Breast epithelium (tissue), 3 donors: ENCODE measurements around the gene ANKRA2.

Source experiments
- POLR2AphosphoS5 ChIP-seq, 3 donors: sonication (generic); formaldehyde crosslinking; IDR thresholded peaks; one replicate each; pipeline ENCODE4 v1.6.1; 2017; ENCODE audit warnings: antibody characterized with exemption in 3 of 3
- TF ChIP-seq, protein P1 (sequence below), 3 donors: fragments of 450-650 bp; IDR thresholded peaks; one replicate each; pipeline ENCODE4 v1.5.1; 2016 to 2017; ENCODE audit warnings: antibody characterized with exemption in 3 of 3, mild to moderate bottlenecking in 3 of 3, moderate library complexity in 3 of 3

DNA sequence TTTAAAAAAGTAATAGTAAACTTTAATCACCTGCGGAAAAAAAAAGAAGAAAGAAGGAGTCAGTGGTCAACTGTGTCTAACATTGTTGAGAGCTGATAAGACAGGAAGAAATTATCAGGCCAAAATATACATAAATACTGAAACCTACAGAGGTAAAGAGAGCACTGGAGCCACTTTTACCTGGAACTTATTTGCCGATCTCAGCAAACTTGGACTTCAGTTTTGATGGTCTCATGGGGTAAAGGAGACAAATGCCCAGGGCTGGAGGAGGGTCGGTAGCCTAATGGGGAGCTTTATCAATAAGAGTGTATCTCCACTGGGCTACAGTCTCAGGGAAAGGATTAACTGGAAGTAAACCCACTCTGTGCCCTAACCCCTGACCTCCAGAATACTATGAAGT, 33.9 kb upstream of the ANKRA2 start:
- TF ChIP-seq, protein P1, sequence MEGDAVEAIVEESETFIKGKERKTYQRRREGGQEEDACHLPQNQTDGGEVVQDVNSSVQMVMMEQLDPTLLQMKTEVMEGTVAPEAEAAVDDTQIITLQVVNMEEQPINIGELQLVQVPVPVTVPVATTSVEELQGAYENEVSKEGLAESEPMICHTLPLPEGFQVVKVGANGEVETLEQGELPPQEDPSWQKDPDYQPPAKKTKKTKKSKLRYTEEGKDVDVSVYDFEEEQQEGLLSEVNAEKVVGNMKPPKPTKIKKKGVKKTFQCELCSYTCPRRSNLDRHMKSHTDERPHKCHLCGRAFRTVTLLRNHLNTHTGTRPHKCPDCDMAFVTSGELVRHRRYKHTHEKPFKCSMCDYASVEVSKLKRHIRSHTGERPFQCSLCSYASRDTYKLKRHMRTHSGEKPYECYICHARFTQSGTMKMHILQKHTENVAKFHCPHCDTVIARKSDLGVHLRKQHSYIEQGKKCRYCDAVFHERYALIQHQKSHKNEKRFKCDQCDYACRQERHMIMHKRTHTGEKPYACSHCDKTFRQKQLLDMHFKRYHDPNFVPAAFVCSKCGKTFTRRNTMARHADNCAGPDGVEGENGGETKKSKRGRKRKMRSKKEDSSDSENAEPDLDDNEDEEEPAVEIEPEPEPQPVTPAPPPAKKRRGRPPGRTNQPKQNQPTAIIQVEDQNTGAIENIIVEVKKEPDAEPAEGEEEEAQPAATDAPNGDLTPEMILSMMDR (IDR thresholded peaks at IDR 0.05) = no peak
- no peak for TF ChIP-seq POLR2AphosphoS5 (IDR thresholded peaks at IDR 0.05)
